B cell (primary cell): ENCODE data around the gene INPP4A. TPM values are rescaled to one million over a fixed set of nuclear protein-coding genes. Genes with fewer than 3 reads are reported as not detected.
A peak's percentile ranks its signal among the peaks of the same experiment; 100 is the strongest.

Experiments
- ATAC-seq: fragments of 200-7000 bp; cut with Tn5 transposase; one replicate; pipeline ENCODE4 v1.10.0; 2021; ENCODE audit warnings: low read depth, mild to moderate bottlenecking, moderate number of reproducible peaks, moderate library complexity
- CTCF ChIA-PET: fragments of 350-600 bp; sonication (Branson Sonifier 250); formaldehyde crosslinking; loops from one replicate; lab custom pipeline; 2021; ENCODE audit warnings: antibody characterized with exemption, inconsistent platforms; lab: Charles Lee
- POLR2A ChIA-PET: fragments of 350-600 bp; sonication (Branson Sonifier 250); formaldehyde crosslinking; loops from one replicate; lab custom pipeline; 2021; ENCODE audit warnings: antibody characterized with exemption; lab: Charles Lee
- DNase-seq: peaks from one replicate; pipeline ENCODE4 v3.0.0; 2013
- H2AFZ ChIP-seq: 2 replicates; pipeline ENCODE4 v1.6.1; 2012; ENCODE audit warnings: mild to moderate bottlenecking, low read depth, low read length; ENCODE audit not compliant: insufficient read depth, poor library complexity, severe bottlenecking
- H3K27ac ChIP-seq, 2 donors: 1 replicate in 1 of 2; 2 replicates in 1 of 2; pipeline ENCODE4 v1.5.1; 2012 to 2013; ENCODE audit warnings: low read length in 2 of 2, mild to moderate bottlenecking in 2 of 2, moderate library complexity in 1 of 2
- H3K27me3 ChIP-seq, 4 experiments: fragments of 200-600 bp in 1 of 4; sonication (generic) in 1 of 4; replicated peaks in 1 of 4; 1 replicate in 2 of 4; 2 replicates in 2 of 4; pipeline versions ENCODE4 v1.6.1 to v1.7.0; 2013 to 2016; ENCODE audit warnings: low read length in 3 of 4, mild to moderate bottlenecking in 2 of 4, mixed read lengths in 1 of 4, moderate library complexity in 1 of 4; ENCODE audit not compliant: insufficient read depth in 4 of 4, control insufficient read depth in 3 of 4; ENCODE audit errors: control extremely low read depth in 1 of 4
- H3K36me3 ChIP-seq, 2 experiments: replicated peaks in 1 of 2; 1 replicate in 1 of 2; 2 replicates in 1 of 2; pipeline versions ENCODE4 v1.6.1 to v1.7.1; 2013; ENCODE audit warnings: low read length in 1 of 2; ENCODE audit not compliant: insufficient read depth in 2 of 2, control insufficient read depth in 1 of 2; ENCODE audit errors: control extremely low read depth in 1 of 2, extremely low read depth in 1 of 2
- H3K4me1 ChIP-seq, 2 donors: fragments of 200-600 bp in 1 of 2; sonication (generic) in 1 of 2; 1 replicate in 1 of 2; 2 replicates in 1 of 2; pipeline versions ENCODE4 v1.5.1 to v1.6.1; 2013 to 2017; ENCODE audit warnings: low read length in 2 of 2; ENCODE audit not compliant: control insufficient read depth in 2 of 2, insufficient read depth in 2 of 2
- H3K4me2 ChIP-seq: replicated peaks from 2 replicates; pipeline ENCODE3; 2012; ENCODE audit warnings: mild to moderate bottlenecking, low read depth, low read length; ENCODE audit not compliant: poor library complexity, severe bottlenecking
- H3K4me3 ChIP-seq, 5 experiments: fragments of 200-600 bp in 1 of 5; sonication (generic) in 1 of 5; 1 replicate in 3 of 5; 2 replicates in 2 of 5; pipeline versions ENCODE4 v1.5.1 to v1.7.0; 2011 to 2016; ENCODE audit warnings: low read length in 4 of 5, mild to moderate bottlenecking in 4 of 5, low read depth in 2 of 5, control low read depth in 1 of 5, moderate library complexity in 1 of 5; ENCODE audit not compliant: insufficient read depth in 1 of 5; ENCODE audit errors: control extremely low read depth in 1 of 5, extremely low read depth in 1 of 5
- H3K79me2 ChIP-seq: fragments of 200-600 bp; sonication (generic); one replicate; pipeline ENCODE4 v1.6.0; 2016; ENCODE audit warnings: low read length; ENCODE audit not compliant: control insufficient read depth, insufficient read depth
- H3K9ac ChIP-seq: fragments of 200-600 bp; sonication (generic); 2 replicates; pipeline ENCODE4 v1.6.1; 2017; ENCODE audit warnings: mild to moderate bottlenecking, low read length, moderate library complexity
- H3K9me3 ChIP-seq, 3 donors: one replicate each; pipeline versions ENCODE4 v1.6.1 to v1.7.1; 2013; ENCODE audit warnings: low read length in 2 of 3; ENCODE audit not compliant: control insufficient read depth in 2 of 3, insufficient read depth in 1 of 3; ENCODE audit errors: control extremely low read depth in 1 of 3
- H4K20me1 ChIP-seq: 2 replicates; pipeline ENCODE4 v1.6.0; 2012; ENCODE audit warnings: mild to moderate bottlenecking, low read length; ENCODE audit not compliant: insufficient read depth, control insufficient read depth, poor library complexity, severe bottlenecking
- H3K27ac Mint-ChIP-seq: one replicate; pipeline ENCODE4 v1.8.0; 2021; ENCODE audit warnings: mixed read lengths
- H3K27me3 Mint-ChIP-seq: one replicate; pipeline ENCODE4 v1.8.0; 2021; ENCODE audit warnings: mixed read lengths
- H3K4me1 Mint-ChIP-seq: one replicate; pipeline ENCODE4 v1.8.0; 2021; ENCODE audit warnings: mixed read lengths
- H3K4me3 Mint-ChIP-seq: one replicate; pipeline ENCODE4 v1.8.0; 2021; ENCODE audit warnings: mixed read lengths
- H3K9me3 Mint-ChIP-seq: one replicate; pipeline ENCODE4 v1.8.0; 2022; ENCODE audit warnings: mixed read lengths; ENCODE audit not compliant: insufficient read depth
- CTCF ChIP-seq: fragments of 200-600 bp; IDR thresholded peaks from one replicate; pipeline ENCODE4 v1.8.0; 2022; ENCODE audit warnings: antibody characterized with exemption, mild to moderate bottlenecking
- EZH2 ChIP-seq: IDR thresholded peaks from 2 replicates; pipeline ENCODE4 v1.6.1; 2012; ENCODE audit warnings: borderline replicate concordance, low read depth, mild to moderate bottlenecking, moderate library complexity, low read length; ENCODE audit not compliant: insufficient read depth, poor library complexity, severe bottlenecking
- WGBS: methylation state at CpG from one replicate; pipeline ENCODE4 v1.1.5; 2013; ENCODE audit warnings: missing lambda C conversion rate; ENCODE audit not compliant: insufficient coverage; 5-methylcytosine and 5-hydroxymethylcytosine counted together
- intact Hi-C: fragments of 100-400 bp; cut with micrococcal nuclease; formaldehyde crosslinking; loops from one replicate; pipeline ENCODE4 v1.10.0; 2022
- polyA plus RNA-seq: library from polyadenylated mRNA; depleted of rRNA; stranded (reverse); fragments of >200 nt; gene quantifications from 2 replicates; pipeline ENCODE4 v1.2.3, GENCODE V29; 2012
- total RNA-seq, 2 donors: library from RNA; stranded (reverse); fragments of 120-200 nt in 1 of 2; gene quantifications; 1 replicate in 1 of 2; 2 replicates in 1 of 2; pipeline versions ENCODE4 v1.2.3 to v1.2.4, GENCODE V29; 2013 to 2022

The INPP4A gene
- total and polyA plus RNA-seq, 2 donors (not counting 1 experiment from before 2014, with no cell fraction given) = 10.7 to 22.5 TPM

DNA sequence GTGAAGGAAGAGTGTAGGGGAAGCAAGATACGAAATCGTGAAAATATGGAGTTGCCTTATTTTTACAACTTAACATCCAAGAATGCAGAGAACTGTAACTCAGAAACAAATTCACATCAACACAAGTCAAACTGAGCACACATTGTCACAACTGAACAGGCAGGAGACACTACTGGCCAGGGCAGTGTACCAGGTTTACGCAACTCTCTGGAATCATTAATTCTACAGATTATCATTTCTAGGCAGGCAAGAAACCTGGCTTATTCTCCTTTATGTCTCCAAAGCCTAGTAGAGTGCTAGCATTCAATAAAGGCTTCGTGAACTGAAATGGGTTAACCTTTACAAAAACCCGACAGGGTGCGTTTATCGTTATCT is 163.1 kb downstream of the INPP4A start:
- TF ChIP-seq EZH2 = no peak
- TF ChIP-seq CTCF = no peak
- Mint-ChIP-seq H3K4me3 (peak overlapping the region; percentile 93), H3K9me3 (no peaks in the 10 kb centered on the region), H3K4me1 (peaks cover 67% of the 10 kb centered on the region), H3K27ac (peak overlapping the region; percentile 94), H3K27me3 (no peaks in the 10 kb centered on the region)
- Histone ChIP-seq H3K27me3 (no peaks in the 10 kb centered on the region), H3K4me2 (peak overlapping the region; percentile 84), H3K4me3 (peak overlapping the region; percentile 84 to 99 (median 97)), H3K4me1 (peaks cover 33 to 35% of the 10 kb centered on the region in 2 donors), H3K9me3 (no peaks in the 10 kb centered on the region), H3K79me2 (peaks cover 45% of the 10 kb centered on the region), H3K36me3 (peaks cover 4 to 24% of the 10 kb centered on the region in 2 experiments), H3K9ac (peak overlapping the region; percentile 99), H2AFZ (peak overlapping the region; percentile 94), H4K20me1 (peaks cover 19% of the 10 kb centered on the region), H3K27ac (peak overlapping the region; percentile 86 to 97)
- intact Hi-C loops = loop anchor here (1.0 to 10.0 kb wide), 7 partner anchors 51 to 1955 kb away; partner anchors contain the start of genes C2orf15, EIF5B, INPP4A and MGAT4A
- no peak for DNase-seq
- 0% methylated on average over 4 of the region's 7 CpGs for WGBS
- CTCF ChIA-PET = no interaction called here
- no peak for ATAC-seq
- POLR2A ChIA-PET = interaction anchor here (0.6 to 1.1 kb wide), 2 partner anchors 11 to 143 kb away, joined by 3 to 8 read pairs; no protein-coding TSS in a partner anchor
